Mucosa of descending colon (tissue), 3 donors: ENCODE measurements around the gene PPM1J. TPM values are rescaled to one million over a fixed set of nuclear protein-coding genes. Genes with fewer than 3 reads are reported as not detected.

Experiments
- ATAC-seq: fragments of 200-7000 bp; cut with Tn5 transposase; one replicate; pipeline ENCODE4 v1.9.1; 2020; ENCODE audit warnings: mild to moderate bottlenecking, moderate library complexity
- DNase-seq, 3 donors: peaks; one replicate each; pipeline ENCODE4 v3.0.0-alpha.2; 2020
- H3K36me3 ChIP-seq: fragments of 200-600 bp; one replicate; pipeline ENCODE4 v1.8.0; 2021; ENCODE audit warnings: low read depth, mild to moderate bottlenecking
- H3K4me1 ChIP-seq: fragments of 200-600 bp; one replicate; pipeline ENCODE4 v1.8.0; 2021; ENCODE audit warnings: low read depth, mild to moderate bottlenecking
- H3K4me3 ChIP-seq: fragments of 200-600 bp; one replicate; pipeline ENCODE4 v1.8.0; 2021; ENCODE audit warnings: mild to moderate bottlenecking
- H3K9me3 ChIP-seq: fragments of 200-600 bp; one replicate; pipeline ENCODE4 v1.8.0; 2021; ENCODE audit warnings: mild to moderate bottlenecking
- intact Hi-C, 2 donors: fragments of 100-400 bp; cut with DNase I in 1 of 2; cut with micrococcal nuclease in 1 of 2; formaldehyde crosslinking; loops; one replicate each; pipeline versions ENCODE4 v1.11.0 to v1.11.1; 2022; cut with DNase I, micrococcal nuclease
- total RNA-seq, 3 donors: library from RNA; stranded (reverse); fragmentation: NEBNext Ultra II Directional in 2 of 3; extraction: Animal tissue kit (Norgen Biotek cat#: 25700) in 2 of 3; gene quantifications; one replicate each; pipeline versions ENCODE4 v1.2.1 to v1.2.4, GENCODE V29; 2021 to 2023
- TF ChIP-seq, protein P1 (sequence below): fragments of 200-600 bp; IDR thresholded peaks from one replicate; pipeline ENCODE4 v1.8.0; 2022; ENCODE audit warnings: antibody characterized with exemption, mild to moderate bottlenecking
- donor health status: DM: no; HTN: no; CAD: no; lungs with moderate emphysema.
- donor health status: DM: no; HTN: no; CAD: no.
- donor health status: DM: no; HTN: yes; CAD: no.

PPM1J gene
- total RNA-seq, 3 donors from 2014 or later: 0.92 to 1.7 (median 1.1) TPM

DNA sequence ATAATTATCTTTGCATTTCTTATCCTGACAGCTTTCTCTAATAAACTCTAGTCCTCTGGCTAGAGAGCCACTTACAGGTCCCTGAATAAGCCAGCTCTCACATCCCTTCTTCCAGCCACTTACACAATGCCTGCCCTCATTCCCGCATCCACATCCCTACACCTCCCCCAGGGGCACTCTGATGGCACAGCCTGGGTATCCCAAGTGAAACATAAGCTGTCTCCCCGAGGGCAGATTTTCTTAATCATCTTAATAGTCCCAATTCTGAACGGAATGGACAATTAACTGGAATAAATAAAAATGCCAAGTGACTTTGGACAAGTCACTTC is 13.1 kb downstream of the PPM1J start:
- intact Hi-C loops: no loop called here

DNA sequence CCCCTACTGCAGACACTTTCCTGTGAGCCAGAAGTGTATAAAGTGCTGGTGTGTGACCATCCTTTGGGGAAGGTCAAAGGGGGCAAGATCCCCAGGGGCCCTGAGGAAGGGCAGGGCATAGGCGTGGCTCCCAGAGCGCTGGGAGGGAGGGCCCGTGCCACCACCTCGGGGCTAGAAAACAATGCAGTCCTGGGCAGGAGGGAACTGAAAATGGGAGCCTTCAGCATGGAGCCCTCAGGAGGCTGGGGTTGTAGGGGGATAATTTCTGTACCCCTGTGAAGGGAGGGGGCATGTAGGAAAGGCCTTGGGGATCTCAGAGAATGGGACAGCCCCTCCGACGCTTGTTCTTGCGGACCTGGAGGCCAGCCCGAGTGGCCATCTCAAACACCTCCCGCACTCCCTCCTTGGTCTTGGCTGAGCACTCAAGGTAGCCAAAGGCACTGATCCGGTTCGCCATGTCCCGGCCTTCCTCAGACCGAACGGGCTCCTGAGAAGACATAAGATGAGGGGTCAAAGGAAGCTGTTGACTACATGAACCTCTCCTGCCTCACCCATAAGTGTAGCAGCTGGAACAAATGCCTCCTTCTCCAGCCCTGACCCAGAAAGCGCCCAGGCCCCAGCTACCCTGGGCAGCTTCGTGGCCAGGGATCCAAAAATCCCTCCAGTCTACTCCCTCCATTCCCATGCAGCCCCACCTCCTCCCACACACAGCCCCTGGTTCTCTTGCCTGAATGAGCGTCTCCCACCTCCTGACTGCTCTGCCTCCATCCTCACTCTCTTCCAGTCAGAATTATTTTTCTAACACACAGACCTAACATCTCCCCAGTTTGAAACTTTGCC is 13.7 kb downstream of the PPM1J start:
- Histone ChIP-seq H3K36me3 (no peaks in the 10 kb centered on the region), H3K4me1 (peaks cover 63% of the 10 kb centered on the region), H3K4me3 (no peak overlapping the region), H3K9me3 (no peaks in the 10 kb centered on the region)
- TF ChIP-seq, protein P1, sequence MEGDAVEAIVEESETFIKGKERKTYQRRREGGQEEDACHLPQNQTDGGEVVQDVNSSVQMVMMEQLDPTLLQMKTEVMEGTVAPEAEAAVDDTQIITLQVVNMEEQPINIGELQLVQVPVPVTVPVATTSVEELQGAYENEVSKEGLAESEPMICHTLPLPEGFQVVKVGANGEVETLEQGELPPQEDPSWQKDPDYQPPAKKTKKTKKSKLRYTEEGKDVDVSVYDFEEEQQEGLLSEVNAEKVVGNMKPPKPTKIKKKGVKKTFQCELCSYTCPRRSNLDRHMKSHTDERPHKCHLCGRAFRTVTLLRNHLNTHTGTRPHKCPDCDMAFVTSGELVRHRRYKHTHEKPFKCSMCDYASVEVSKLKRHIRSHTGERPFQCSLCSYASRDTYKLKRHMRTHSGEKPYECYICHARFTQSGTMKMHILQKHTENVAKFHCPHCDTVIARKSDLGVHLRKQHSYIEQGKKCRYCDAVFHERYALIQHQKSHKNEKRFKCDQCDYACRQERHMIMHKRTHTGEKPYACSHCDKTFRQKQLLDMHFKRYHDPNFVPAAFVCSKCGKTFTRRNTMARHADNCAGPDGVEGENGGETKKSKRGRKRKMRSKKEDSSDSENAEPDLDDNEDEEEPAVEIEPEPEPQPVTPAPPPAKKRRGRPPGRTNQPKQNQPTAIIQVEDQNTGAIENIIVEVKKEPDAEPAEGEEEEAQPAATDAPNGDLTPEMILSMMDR: no peak
- DNase-seq (peak in 2 of 3 donors; percentile 37 to 62), ATAC-seq (no peak)
- intact Hi-C loops: no loop called here

More for the DNA sequence above, 13.1 kb downstream of the PPM1J start:
- Histone ChIP-seq H3K36me3 (no peaks in the 10 kb centered on the region), H3K9me3 (no peaks in the 10 kb centered on the region), H3K4me3 (no peak overlapping the region), H3K4me1 (peaks cover 63% of the 10 kb centered on the region)
- TF ChIP-seq, protein P1: no peak
- ATAC-seq: no peak
- no peak for DNase-seq

DNA sequence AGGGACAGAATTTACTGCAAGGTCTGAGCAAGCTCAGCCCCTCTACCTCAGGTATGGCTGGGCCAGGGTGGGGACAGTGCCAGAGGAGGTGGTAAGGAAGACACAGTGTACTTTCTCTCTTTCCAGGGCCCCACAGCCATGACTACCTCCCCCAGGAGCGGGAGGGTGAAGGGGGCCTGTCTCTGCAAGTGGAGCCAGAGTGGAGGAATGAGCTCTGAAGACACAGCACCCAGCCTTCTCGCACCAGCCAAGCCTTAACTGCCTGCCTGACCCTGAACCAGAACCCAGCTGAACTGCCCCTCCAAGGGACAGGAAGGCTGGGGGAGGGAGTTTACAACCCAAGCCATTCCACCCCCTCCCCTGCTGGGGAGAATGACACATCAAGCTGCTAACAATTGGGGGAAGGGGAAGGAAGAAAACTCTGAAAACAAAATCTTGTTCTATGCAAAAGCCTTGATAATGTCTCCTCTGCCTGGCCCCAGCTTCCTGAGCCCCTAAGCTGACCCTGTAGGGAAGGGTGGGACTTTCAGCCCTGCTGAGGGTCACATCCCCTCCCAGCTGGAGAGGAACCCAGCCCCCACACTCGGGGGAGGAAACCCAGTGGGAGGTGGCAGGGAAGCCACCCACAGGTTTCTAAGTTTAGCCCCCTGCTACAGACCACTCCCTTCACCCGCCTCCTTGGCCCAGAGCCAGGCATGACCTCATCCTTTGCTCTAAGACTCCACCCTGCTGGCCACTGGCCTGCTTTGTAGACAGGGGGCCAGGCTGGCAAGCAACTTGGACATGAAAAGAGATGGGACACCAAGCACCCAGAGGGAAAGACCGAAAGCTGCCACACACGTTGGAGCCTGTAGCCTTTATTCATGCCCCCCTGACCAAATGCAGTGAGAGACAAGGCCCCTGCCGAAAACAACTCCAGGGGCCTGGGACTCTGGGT is 14.6 kb downstream of the PPM1J start:
- no peak overlapping the region for H3K4me3 ChIP-seq
- TF ChIP-seq, protein P1: no peak

DNA sequence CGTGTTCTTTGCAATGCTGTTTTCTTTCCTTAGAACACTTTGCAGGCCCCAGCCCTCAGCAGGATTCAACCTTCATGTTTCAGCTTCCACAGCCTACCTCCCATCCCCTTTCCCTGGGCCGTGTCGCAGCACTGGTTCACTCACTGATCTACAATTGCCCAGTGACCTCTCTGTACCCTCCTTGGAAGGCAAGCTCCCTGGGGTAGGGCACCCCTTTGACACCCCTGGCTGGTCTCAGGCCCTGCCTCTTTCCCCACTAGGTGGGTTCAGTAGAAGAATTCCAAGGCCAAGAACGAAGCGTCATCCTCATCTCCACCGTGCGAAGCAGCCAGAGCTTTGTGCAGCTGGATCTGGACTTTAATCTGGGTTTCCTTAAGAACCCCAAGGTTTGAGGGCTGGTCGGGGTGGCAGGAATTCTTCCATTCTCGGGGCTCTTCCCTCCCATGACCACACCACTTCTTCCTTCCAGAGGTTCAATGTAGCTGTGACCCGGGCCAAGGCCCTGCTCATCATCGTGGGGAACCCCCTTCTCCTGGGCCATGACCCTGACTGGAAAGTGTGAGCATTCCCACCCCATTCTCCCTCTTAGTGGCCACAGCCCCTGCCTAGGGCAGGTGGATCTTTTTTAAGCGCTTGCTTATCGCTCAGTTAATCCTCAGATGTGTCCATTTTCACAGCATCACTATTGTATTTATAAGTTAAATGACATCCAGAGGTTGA is 15.5 kb downstream of the PPM1J start:
- H3K4me1 ChIP-seq: peaks cover 48% of the 10 kb centered on the region
- no peak for ATAC-seq
- TF ChIP-seq, protein P1: no peak
- no peaks in the 10 kb centered on the region for H3K9me3 ChIP-seq
- H3K36me3 ChIP-seq: no peaks in the 10 kb centered on the region
- H3K4me3 ChIP-seq: no peak overlapping the region
- no peak for DNase-seq
- intact Hi-C loops: loop anchor here in 1 of 2 donors (2.0 kb wide), 1 partner anchor 25 kb away; the partner anchor contains the start of gene MOV10

More for the DNA sequence above, 14.6 kb downstream of the PPM1J start:
- DNase-seq (peak; percentile 95 to 98 (median 96)), ATAC-seq (peak; percentile 52)
- intact Hi-C loops: no loop called here
- Histone ChIP-seq H3K9me3 (no peaks in the 10 kb centered on the region), H3K36me3 (no peaks in the 10 kb centered on the region), H3K4me1 (peaks cover 58% of the 10 kb centered on the region)
